ENCODE measurements around the gene FRMPD3.

GRCh38 chrX:107465932-107466620 is 16.6 kb downstream of the FRMPD3 start:
- TF ChIP-seq POLR2AphosphoS5 (IDR thresholded peaks at IDR 0.05) (no peak), POLR2A (IDR thresholded peaks at IDR 0.05; ENCODE audit: low read depth) (no peak), EP300 (IDR thresholded peaks at IDR 0.05) (no peak)
- TF ChIP-seq, protein P1, sequence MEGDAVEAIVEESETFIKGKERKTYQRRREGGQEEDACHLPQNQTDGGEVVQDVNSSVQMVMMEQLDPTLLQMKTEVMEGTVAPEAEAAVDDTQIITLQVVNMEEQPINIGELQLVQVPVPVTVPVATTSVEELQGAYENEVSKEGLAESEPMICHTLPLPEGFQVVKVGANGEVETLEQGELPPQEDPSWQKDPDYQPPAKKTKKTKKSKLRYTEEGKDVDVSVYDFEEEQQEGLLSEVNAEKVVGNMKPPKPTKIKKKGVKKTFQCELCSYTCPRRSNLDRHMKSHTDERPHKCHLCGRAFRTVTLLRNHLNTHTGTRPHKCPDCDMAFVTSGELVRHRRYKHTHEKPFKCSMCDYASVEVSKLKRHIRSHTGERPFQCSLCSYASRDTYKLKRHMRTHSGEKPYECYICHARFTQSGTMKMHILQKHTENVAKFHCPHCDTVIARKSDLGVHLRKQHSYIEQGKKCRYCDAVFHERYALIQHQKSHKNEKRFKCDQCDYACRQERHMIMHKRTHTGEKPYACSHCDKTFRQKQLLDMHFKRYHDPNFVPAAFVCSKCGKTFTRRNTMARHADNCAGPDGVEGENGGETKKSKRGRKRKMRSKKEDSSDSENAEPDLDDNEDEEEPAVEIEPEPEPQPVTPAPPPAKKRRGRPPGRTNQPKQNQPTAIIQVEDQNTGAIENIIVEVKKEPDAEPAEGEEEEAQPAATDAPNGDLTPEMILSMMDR (IDR thresholded peaks at IDR 0.05) = no peak

Data from esophagus muscularis mucosa (tissue), 4 donors.